IPS-20b (cell line): ENCODE data around the gene ZNF438.

Experiments
- H3K27ac ChIP-seq: one replicate; pipeline ENCODE4 v1.5.1; 2013; ENCODE audit warnings: low read length
- H3K27me3 ChIP-seq: 2 replicates; pipeline ENCODE4 v1.6.1; 2013; ENCODE audit warnings: mild to moderate bottlenecking, low read length, inconsistent platforms; ENCODE audit not compliant: insufficient read depth
- H3K36me3 ChIP-seq: 2 replicates; pipeline ENCODE4 v1.6.1; 2013; ENCODE audit warnings: low read depth, mild to moderate bottlenecking, inconsistent platforms, low read length, moderate library complexity; ENCODE audit not compliant: insufficient read depth
- H3K4me1 ChIP-seq: 2 replicates; pipeline ENCODE4 v1.6.1; 2013; ENCODE audit warnings: mild to moderate bottlenecking, control low read depth, inconsistent platforms, low read length, moderate library complexity; ENCODE audit not compliant: insufficient read depth
- H3K4me3 ChIP-seq: 2 replicates; pipeline ENCODE4 v1.5.1; 2013; ENCODE audit warnings: mild to moderate bottlenecking, low read length, inconsistent platforms
- H3K9ac ChIP-seq: 2 replicates; pipeline ENCODE4 v1.6.1; 2013; ENCODE audit warnings: low read depth, mild to moderate bottlenecking, inconsistent platforms, low read length, moderate library complexity
- H3K9me3 ChIP-seq: 2 replicates; pipeline ENCODE4 v1.6.1; 2013; ENCODE audit warnings: mild to moderate bottlenecking, low read depth, low read length, inconsistent platforms; ENCODE audit not compliant: insufficient read depth

ZNF438 gene

DNA sequence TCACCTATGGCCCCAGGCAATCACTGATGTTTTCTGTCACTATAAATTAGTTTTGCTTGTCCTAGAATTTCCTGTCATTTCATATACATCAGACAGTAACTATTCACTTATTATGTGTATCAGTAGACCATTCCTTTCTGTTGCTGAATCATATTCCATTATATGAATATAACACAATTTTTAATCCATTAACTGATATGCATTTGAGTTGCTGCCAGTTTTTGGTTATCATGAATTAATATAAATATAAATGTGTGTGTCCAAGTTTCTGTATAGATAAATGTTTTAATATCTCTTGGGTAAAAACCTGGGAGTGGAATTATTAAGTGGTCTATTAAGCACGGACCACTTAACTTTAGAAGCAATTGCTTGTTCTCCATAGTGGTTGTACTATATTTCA is 143.8 kb downstream of the ZNF438 start:
- H3K9ac ChIP-seq, result no peak overlapping the region
- H3K9me3 ChIP-seq, result no peaks in the 10 kb centered on the region
- peaks cover 18% of the 10 kb centered on the region; the same call in 1 of the 2 replicates for H3K4me1 ChIP-seq
- H3K4me3 ChIP-seq, result no peak overlapping the region
- H3K36me3 ChIP-seq, result no peaks in the 10 kb centered on the region
- H3K27me3 ChIP-seq, result no peaks in the 10 kb centered on the region
- no peak overlapping the region for H3K27ac ChIP-seq

DNA sequence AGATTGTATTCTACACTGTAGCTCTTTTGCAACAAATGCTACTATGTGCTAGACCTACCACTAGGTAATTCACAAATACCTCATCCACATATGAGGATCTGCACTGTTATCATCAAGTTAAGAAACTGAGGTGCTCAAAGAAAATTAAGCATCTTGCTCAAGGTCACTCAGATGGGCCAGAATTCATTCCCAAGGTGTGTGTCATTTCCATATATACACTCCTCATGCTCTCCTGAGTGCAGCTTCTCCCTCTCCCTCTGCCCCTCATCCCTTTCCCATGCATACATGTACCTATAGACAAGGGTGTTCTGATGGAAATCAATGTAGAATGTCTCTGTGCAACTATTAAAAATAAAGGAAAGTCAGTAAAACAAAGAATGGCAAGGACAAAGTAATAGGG is 146.2 kb downstream of the ZNF438 start:
- Histone ChIP-seq H3K4me3 (no peak overlapping the region), H3K9ac (no peak overlapping the region), H3K27ac (no peak overlapping the region), H3K36me3 (no peaks in the 10 kb centered on the region), H3K27me3 (no peaks in the 10 kb centered on the region), H3K9me3 (no peaks in the 10 kb centered on the region), H3K4me1 (peaks cover 18% of the 10 kb centered on the region; the same call in 1 of the 2 replicates)

GRCh38 chr10:30883751-30884150 is 147.9 kb downstream of the ZNF438 start:
- Histone ChIP-seq H3K9me3 (no peaks in the 10 kb centered on the region), H3K27me3 (no peaks in the 10 kb centered on the region), H3K4me3 (no peak overlapping the region), H3K9ac (no peak overlapping the region), H3K27ac (no peak overlapping the region), H3K36me3 (no peaks in the 10 kb centered on the region), H3K4me1 (peaks cover 14% of the 10 kb centered on the region; the same call in 1 of the 2 replicates)

DNA sequence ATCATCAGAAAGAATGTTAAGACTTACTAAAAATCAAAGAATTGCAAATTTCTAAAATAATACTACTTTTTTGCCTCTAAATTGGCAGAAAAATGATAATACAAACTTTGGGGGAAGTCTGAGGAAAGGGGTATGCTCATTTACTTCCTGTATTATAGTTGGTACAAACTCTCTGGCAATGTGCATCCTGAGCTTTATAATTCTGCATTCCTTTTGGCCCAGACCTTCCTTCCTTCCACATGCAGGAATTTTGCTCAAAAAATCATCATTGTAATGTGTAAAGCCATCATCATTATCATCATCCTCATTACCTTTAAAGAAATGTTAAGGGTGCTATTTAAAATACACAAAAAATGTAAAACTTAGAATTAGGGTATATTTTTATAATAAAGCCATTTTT is 148.5 kb downstream of the ZNF438 start:
- H3K27me3 ChIP-seq, result no peaks in the 10 kb centered on the region
- no peak overlapping the region for H3K4me3 ChIP-seq
- no peak overlapping the region for H3K27ac ChIP-seq
- no peak overlapping the region for H3K9ac ChIP-seq
- no peaks in the 10 kb centered on the region for H3K9me3 ChIP-seq
- peaks cover 14% of the 10 kb centered on the region; the same call in 1 of the 2 replicates for H3K4me1 ChIP-seq
- no peaks in the 10 kb centered on the region for H3K36me3 ChIP-seq

GRCh38 chr10:30882281-30882680 is 149.4 kb downstream of the ZNF438 start:
- H3K36me3 ChIP-seq, result no peaks in the 10 kb centered on the region
- H3K27me3 ChIP-seq, result no peaks in the 10 kb centered on the region
- H3K9me3 ChIP-seq, result no peaks in the 10 kb centered on the region
- H3K4me1 ChIP-seq, result peaks cover 14% of the 10 kb centered on the region; the same call in 1 of the 2 replicates
- H3K4me3 ChIP-seq, result no peak overlapping the region
- no peak overlapping the region for H3K9ac ChIP-seq
- H3K27ac ChIP-seq, result no peak overlapping the region

DNA sequence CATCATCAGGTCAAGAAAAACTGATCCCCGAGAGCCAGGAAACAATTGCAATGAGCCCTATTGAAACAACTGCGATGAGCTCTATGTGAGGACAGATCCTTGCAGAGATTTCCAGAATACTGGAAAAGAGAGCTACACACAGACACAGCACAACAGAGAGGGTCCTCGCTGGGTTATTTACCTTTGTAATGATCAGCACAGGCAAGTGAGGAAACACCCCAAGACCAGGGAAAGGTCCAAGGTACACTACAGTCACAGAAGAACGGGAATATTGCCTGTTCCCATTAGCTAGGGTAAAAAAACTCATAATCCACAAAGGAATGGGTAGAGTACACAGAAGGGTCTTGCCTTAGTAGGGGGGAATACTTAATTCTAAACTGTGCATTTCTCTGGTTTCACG is 152.7 kb downstream of the ZNF438 start:
- H3K36me3 ChIP-seq, result no peaks in the 10 kb centered on the region
- H3K27me3 ChIP-seq, result no peaks in the 10 kb centered on the region
- H3K9ac ChIP-seq, result no peak overlapping the region
- no peak overlapping the region for H3K27ac ChIP-seq
- no peak overlapping the region for H3K4me3 ChIP-seq
- H3K9me3 ChIP-seq, result no peaks in the 10 kb centered on the region
- H3K4me1 ChIP-seq, result no peaks in the 10 kb centered on the region

GRCh38 chr10:30877111-30877510 is 154.6 kb downstream of the ZNF438 start:
- Histone ChIP-seq H3K4me3 (no peak overlapping the region), H3K27me3 (no peaks in the 10 kb centered on the region), H3K4me1 (no peaks in the 10 kb centered on the region), H3K9ac (no peak overlapping the region), H3K36me3 (no peaks in the 10 kb centered on the region), H3K9me3 (no peaks in the 10 kb centered on the region), H3K27ac (no peak overlapping the region)

GRCh38 chr10:30873411-30873810 is 158.3 kb downstream of the ZNF438 start:
- no peak overlapping the region for H3K9ac ChIP-seq
- no peaks in the 10 kb centered on the region for H3K4me1 ChIP-seq
- no peaks in the 10 kb centered on the region for H3K36me3 ChIP-seq
- no peak overlapping the region for H3K27ac ChIP-seq
- H3K27me3 ChIP-seq, result no peaks in the 10 kb centered on the region
- no peak overlapping the region for H3K4me3 ChIP-seq
- H3K9me3 ChIP-seq, result no peaks in the 10 kb centered on the region

DNA sequence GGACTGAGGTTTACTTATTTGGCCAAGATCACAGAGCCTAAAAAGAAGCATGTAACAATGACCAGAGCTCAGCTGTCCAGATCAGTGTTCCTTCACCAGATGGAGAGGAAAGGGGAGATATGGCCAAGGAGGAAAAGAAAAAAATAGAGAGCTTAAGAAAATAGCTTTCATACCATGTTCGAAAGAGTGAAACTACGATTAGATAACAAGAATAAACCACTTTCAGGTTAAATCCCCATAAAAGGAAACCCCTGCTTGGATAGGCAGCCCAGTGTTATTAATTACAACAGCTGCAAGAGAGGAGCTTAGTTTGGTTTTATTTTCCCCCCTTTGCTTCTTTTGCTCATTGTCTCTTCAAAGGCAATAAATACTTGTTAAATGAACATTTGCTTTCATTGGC is 160.8 kb downstream of the ZNF438 start:
- Histone ChIP-seq H3K9ac (no peak overlapping the region), H3K4me3 (no peak overlapping the region), H3K9me3 (no peaks in the 10 kb centered on the region), H3K4me1 (no peaks in the 10 kb centered on the region), H3K36me3 (no peaks in the 10 kb centered on the region), H3K27me3 (no peaks in the 10 kb centered on the region), H3K27ac (no peak overlapping the region)

GRCh38 chr10:30869566-30869965 is 162.1 kb downstream of the ZNF438 start:
- Histone ChIP-seq H3K36me3 (no peaks in the 10 kb centered on the region), H3K4me1 (no peaks in the 10 kb centered on the region), H3K9ac (no peak overlapping the region), H3K27me3 (no peaks in the 10 kb centered on the region), H3K9me3 (no peaks in the 10 kb centered on the region), H3K4me3 (no peak overlapping the region), H3K27ac (no peak overlapping the region)

DNA sequence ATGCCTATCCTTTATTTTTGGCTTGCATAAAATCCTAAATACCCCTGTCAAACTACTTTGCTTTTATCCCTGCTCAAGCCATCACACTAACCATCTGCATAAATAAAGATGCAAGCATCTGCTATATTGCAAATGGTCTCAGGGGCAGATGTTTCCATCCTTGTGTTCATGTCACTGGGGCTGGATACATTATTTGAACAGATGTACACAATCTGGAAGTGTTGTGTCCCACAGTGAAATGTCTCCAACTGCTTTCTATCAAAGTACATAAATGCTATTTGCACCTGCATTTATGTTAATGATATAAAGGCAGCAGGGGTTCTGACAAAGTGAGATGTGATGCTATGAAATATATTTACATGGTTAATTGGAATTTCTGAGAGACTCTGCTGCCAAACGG is 163.1 kb downstream of the ZNF438 start:
- Histone ChIP-seq H3K36me3 (no peaks in the 10 kb centered on the region), H3K27ac (no peak overlapping the region), H3K27me3 (no peaks in the 10 kb centered on the region), H3K4me3 (no peak overlapping the region), H3K9ac (no peak overlapping the region), H3K4me1 (no peaks in the 10 kb centered on the region), H3K9me3 (no peaks in the 10 kb centered on the region)

DNA sequence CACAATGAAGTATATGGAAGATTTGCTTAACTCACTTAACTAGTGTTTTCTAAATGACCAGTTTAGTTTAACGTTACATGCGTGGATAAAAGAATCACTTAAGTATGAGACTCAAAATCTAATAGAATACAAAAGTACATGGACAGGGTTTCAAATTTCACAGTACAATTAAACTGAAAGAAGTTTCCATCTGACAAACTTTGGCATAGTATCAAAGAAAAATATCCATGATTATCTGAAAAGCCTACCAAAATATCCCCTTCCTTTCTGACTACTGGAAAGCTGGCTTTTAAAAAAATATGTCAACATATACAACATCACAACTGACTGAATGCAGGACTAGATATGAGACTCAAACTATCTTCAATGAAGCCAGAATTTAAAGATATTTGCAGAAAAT is 164.8 kb downstream of the ZNF438 start:
- no peaks in the 10 kb centered on the region for H3K4me1 ChIP-seq
- no peak overlapping the region for H3K27ac ChIP-seq
- no peak overlapping the region for H3K9ac ChIP-seq
- H3K27me3 ChIP-seq, result no peaks in the 10 kb centered on the region
- no peak overlapping the region for H3K4me3 ChIP-seq
- H3K9me3 ChIP-seq, result no peaks in the 10 kb centered on the region
- no peaks in the 10 kb centered on the region for H3K36me3 ChIP-seq
